HG03439 (cell line): ENCODE measurements around the gene HNRNPH3.

Experiments used
- ATAC-seq: cut with Tn5 transposase; IDR thresholded peaks from one replicate; pipeline ENCODE4 v1.9.1; 2021; ENCODE audit warnings: mild to moderate bottlenecking, moderate library complexity; ENCODE audit not compliant: unreplicated experiment

The HNRNPH3 gene

DNA sequence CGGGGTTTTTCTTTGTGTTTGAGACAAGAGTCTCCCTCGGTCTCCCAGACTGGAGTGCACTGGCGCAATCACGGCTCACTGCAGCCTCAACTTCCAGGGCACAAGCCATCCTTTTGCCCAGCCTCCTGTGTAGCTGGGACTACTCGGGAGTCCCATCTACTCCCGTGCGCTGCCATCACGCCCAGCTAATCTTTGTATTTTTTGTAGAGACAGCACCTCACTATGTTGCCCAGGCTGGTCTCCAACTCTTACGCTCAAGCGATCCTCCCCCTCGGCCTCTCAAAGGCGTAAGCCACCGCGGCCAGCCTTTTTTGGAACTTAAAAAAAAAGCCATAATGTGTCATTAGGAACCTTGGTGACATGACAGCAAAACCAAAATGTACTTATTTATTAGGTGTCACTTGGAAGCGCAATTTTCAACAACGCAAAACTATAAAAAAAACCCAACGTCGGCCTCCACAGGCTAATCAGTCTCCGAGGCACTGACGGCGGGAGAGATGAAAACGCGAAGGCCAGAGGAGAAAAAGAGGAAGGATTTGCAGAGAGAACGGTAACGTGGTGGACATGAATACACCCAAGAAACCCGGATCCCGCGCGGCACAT lies 911 bp upstream of the HNRNPH3 start:
- no peak for ATAC-seq

DNA sequence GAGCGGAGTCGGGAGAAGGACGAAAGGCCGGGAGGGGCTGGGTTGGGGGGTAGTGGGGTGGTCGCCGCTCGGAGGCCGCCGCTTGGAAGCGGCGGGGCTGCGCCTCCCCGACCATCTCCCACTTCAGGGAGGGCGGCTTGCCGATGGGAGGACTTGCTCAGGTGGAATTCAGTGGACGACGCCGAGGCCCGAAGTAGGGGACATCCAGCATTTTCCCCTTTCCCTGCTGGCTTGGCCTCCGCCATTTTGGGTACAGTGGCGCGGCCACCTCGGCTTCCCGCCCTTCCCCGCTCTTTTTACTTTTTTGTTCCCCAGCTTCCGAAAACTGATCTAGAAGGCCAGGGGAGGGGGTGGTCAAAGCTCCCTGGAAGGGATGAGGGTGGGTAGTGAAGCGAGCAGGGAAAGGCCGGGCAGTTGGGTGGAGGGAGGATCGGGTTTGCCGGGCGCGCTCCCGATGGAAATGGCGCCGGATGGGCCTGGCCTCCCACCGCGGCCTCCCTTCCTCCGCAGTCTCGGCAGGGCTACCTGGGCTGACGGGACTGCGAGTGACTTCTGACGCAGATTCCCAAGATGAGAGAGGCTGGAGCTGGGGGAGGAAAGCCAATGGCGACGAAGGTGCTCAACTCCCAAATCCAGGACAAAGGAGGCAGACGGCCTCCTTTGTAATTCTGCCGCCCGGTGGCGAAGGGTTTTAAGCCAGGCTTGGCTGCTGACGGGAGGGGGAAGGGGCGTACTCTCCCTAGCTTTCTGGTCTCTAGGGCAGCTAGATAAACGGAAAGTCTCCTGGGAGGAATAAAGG lies 594 bp downstream of the HNRNPH3 start, which contains the start of gene PBLD:
TSS of gene PBLD (minus strand) at position 670 of the 799 bp plus-strand sequence. CDS start 26,084 bp downstream, outside the sequence.
- peak; percentile 19 for ATAC-seq

DNA sequence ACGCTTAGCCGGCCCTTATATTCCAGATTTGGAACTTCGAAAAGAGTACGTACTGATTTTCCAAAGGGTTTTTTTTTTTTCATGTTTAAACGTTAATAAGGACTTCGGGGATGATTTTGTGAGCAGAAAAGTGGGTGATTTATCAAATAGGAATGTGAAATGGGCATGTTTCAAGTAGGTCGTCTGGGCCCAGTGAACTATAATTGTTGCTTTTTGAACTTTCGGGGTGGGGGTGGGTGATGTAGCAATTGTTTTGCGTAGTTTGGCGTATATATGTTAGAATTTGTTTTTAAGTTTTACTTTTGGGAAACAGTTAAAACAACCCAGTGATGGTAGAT lies 1.2 kb downstream of the HNRNPH3 start:
- ATAC-seq, result no peak

DNA sequence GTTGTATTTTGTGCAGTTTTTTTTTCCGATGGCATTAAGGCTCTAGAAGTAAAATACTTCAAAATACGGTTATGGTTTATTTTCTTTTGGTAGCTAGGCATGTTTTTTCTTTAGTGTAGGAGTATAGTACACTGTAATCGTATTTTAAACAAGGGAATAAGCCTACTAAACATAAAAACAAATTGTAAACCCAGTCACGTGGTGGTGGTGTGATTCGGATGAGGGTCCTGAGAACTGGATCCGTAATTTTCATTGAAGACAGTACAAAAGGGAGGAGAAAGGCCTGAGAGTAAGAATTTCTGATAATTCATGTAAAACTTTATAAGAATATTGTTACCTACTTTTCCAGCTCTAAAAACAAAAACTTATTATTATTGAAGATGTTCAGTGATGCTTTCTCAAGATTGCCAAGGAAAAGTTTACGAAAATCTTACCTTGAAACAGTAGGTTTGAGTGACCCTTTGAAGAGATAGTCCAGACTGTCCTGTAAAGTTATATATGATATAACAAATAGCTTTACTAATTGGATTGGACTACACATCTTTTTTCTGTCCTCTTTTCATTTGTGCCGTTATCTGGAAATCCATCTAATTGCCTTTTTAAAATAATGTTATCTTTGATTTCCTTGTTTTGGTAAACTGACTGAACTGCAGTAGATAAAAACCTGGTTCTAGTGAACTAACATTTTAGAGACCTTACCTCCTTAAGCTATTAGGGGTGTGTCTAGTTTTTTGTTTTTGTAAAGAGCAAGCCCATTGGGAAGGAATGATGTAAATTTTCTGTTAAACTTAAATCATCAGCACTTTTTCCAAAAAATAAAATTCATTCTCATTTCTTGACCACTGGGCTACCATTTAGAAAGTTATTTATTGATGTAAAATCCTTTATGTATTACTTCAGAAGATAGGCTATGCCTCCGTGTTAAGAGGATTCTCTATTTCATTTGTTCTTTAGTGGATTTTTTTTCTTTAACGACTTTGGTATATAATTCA lies 1.9 kb downstream of the HNRNPH3 start:
- ATAC-seq, result no peak

DNA sequence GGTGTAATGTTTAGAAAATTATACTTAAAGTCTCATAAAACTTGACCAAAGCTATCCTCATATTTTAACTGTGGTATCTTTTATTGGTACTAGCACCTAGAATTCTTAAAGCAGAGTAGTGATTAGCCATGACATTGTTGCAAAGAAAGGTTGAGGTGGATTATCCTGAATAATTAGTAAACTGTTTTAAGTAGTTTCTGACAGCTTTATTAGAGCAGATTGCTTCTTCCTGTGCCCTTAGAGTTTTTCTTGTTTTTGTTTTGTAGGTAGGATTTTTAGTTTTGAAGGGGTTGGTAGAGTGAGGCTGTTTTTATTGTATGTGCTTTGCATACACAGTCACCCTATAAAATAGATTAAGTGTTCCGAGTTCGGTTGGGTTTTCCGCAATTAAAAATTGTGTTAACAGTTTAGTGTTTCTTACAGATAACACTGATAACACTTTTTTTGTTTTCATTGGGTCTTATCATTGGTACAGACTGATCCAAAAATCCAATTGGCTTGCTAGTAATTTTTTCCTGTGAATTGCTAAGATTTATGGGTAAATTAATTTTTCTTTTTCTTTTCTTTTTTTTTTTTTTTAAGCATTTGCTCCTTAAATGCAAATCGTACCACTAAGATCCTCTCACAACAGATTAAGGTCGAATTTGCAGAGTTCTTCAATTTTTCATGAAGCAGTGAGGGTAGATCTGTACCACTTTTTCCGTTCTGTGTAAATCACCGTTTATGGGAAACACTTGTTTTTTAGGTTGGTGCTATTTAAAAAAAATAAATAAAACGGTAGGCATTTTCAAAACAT lies 3.0 kb downstream of the HNRNPH3 start:
- no peak for ATAC-seq

DNA sequence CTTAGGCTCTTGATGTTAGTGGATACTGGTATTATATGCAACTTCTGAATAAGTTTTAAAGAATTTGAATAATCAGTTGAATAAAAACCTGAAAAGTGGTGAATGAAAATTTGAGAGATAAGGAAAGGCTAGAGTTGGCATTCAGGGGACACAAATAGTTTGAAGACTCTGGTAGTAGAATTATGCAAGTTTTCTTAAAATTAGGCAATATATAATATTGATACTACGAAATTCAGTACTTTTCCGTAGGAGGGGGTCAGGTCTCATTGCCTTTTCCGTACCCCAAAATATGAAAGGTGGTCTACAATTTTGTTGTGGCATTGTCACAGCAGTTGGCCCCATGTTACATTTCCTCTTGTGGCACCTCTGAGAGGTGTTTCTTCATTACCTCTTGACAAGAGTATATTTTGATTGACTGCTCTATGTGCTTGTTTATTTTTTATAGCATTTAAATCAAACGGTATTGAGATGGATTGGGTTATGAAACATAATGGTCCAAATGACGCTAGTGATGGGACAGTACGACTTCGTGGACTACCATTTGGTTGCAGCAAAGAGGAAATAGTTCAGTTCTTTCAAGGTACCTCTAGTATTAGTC lies 5.0 kb downstream of the HNRNPH3 start:
- ATAC-seq, result no peak

DNA sequence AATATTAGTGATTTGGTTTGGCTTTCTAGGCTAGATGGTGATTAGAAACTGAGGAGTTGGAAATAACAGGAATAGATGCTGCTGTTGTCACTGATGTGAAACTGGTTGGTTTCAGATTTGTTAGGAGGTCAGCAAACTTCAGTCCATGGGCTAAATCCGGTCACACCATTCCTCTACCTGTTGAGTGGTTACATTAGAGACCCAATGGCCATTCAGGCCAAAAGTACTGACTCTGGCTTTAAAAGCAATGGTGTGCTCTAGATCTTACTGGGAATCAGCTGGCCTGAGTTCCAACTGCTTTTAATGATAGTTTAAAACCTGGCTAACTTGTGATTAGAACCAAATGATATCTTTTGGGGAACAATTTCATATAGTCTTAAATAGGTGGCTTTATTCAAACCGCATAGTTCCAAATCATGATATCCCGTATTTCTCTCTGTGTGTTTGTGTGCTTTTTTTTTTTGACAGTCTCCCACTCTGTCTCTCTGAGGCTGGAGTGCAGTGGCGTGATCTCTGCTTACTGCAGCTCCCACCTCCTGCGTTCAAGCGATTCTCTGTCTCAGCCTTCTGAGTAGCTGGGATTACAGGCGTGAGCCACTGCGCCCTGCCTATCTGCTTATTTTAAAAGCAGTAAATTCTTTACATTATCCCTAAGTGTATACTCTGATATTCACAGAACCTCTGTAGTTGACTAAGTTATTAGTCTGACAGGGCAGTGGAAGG lies 8.7 kb downstream of the HNRNPH3 start:
- ATAC-seq, result no peak

DNA sequence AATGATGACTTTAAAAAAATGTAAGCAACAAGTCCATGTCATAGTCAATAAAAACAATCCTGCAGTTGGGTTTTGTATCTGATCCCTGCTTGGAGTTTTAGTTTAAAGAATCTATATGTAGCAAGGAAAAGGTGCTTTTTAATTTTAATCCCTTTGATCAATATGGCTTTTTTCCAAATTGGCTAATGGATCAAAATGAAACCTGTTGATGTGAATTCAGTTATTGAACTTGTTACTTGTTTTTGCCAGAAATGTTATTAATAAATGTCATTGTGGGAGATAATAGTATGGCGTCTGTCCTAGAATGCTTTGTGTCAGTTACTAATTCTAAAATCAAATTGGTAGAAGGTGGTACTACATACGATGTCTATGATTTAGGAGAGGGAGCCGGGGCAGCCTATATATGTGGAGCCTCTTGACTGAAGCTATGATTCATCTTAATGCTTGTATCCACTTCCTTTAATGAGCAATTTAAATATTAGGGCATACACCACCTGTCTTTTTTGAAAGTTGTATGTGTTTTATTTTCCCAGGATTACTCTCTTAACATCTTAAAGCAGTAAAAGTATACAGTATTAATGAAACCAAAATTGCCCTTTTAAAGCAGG lies 11.1 kb downstream of the HNRNPH3 start:
- ATAC-seq, result no peak

DNA sequence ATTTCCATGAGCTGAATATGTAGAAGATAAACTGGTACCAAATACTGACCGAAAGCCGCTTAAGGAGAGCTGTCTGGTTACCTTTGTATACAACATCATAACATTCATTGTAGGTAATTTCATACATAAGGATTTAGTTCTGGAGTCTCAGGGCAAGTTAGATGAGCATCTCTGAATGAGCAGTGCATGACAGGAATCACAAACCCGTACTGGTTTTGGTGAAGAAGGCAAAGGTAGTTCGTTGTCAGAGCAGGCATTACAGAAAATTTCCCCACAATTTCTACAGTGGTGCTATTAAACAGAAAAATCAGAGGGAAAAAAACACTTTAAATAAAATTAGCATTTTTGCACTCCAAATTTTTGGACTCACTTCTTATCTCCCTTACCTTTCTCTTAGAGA lies 13.8 kb downstream of the HNRNPH3 start:
- ATAC-seq, result no peak

DNA sequence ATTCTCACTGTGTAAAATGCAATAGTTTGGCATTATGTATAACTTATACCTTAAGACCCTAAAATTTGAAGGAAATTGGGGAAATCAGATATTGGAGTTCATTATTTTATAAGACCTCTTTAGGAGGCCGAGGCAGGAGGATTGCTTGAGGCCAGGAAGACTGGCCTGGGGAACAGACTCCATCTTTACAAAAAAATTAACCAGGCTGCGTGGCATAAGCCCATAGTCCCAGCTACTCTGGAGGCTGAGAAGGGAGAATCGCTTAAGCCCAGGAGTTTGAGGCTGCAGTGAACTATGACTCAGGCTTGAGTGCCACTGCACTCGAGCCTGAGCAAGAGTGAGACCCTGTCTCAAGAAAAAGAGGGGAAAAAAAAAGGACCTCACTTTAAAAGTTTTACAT lies 14.9 kb downstream of the HNRNPH3 start:
- ATAC-seq, result no peak

DNA sequence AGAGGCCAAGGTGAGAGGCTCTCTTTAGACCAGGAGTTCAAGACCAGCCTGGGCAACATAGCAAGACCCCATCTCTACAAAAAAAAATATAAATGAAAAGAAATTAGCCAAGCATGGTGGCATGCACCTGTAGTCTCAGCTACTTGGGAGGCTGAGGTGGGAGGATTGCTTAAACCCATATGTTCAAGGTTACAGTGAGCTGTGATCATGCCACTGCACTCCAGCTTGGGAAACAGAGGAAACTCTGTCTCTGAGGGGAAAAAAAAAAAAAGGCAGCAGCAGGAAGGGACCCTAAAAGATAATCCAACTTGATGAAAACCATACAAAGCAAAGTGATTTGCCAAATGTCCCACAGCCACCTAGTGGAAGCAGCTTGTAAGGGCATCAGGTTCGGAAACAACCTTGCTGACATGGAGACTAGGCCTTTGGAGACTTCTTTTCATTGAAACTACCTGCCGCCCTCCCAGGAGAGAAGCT lies 16.4 kb downstream of the HNRNPH3 start:
- ATAC-seq, result peak; percentile 44

DNA sequence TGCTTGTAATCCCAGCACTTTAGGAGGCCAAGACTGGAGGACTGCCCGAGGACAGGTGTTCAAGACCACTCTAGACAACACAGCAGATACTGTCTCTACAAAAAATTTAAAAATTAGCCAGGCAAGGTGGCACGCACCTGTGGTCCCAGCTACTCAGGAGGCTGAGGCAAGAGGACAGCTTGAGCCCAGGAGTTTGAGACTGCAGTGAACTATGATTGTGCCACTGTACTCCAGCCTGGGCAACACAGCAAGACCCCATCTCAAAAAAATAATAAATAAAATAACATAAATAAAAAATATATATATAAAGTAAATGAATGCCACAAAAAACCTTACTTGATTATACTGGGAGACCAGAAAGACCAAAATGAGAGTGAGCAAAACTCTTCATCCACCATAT lies 21.7 kb downstream of the HNRNPH3 start:
- no peak for ATAC-seq

DNA sequence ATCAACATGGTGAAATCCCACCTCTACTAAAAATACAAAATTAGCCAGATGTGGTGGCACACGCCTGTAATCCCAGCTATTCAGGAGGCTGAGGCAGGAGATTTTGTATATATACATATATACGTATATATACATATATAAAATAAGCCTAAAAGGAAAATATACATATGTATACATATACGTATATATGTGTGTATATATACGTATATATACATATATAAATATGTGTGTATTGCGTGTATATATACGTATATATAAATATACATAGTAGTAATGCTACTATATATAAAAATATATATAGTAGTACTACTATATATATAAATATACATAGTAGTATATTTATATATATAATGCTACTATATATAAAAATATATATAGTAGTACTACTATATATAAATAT lies 27.3 kb downstream of the HNRNPH3 start:
- no peak for ATAC-seq

DNA sequence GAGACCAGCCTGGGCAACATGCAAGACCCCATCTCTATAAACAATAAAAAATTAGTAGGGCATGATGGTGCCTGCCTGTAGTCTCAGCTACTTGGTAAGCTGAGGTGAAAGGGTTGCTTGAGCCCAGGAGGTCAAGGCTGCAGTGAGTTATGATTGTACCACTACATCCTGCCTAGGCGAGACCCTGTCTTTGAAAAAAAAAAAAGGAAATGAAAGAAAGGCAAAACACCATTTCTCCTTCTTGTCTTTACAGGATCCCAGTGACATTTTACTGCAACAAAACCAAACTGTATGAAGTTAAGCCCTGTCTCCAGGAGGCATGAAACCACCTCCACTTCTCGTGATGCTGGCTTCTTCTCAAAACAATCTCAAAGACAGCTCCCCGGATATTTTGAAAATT lies 30.7 kb downstream of the HNRNPH3 start:
- no peak for ATAC-seq

DNA sequence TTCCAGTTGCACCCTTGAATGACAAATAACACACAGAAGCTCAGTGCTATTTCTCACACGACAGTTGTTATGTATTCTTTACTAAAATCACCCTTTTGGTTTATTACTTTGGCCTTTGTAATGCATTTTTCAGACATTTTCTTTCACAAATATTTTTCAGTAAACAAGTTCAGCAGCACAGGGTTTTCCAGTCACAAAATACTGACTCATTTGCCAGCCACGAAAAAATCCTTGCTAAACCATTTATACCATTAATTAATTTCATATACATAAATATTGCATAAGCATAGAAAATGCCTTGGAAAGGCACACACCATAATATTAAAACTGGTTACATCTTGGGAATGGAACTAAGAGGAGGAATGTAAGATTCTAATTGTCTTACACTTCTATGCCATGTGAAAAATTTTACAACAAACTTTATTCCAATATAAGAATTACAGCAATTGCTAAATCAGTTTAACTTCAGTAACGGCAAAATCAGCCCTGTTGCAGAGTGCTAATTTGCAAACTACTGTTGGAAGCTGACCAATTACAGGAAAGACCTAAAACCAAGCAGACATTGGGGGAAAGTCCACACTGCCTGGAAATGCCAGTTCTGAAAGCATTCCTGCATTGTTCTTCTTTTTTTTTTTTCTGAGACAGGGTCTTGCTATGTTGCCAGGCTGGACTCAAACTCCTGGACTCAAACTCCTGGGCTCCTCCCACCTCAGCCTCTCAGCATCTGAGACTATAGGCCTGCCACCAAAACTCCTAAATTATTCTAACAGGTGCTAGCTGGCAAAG lies 32.4 kb downstream of the HNRNPH3 start:
- no peak for ATAC-seq

DNA sequence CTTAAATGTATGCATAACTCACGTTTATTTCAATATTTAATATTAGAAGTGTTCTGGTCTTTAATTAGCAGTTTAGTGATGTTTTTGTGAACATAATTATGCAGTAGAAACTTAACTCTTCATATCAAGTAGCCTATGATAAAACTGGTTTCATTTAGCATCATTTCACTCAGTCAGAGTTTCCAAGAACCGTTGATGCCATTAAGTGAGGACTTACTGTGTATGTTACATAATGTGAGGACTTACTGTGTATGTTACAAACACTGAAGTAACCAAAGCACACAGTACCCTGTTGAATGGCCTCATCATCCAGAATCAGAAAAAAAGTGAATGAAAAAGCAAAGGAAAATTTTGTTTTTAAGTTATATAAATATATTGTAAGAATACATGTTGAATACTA lies 33.7 kb downstream of the HNRNPH3 start:
- no peak for ATAC-seq

DNA sequence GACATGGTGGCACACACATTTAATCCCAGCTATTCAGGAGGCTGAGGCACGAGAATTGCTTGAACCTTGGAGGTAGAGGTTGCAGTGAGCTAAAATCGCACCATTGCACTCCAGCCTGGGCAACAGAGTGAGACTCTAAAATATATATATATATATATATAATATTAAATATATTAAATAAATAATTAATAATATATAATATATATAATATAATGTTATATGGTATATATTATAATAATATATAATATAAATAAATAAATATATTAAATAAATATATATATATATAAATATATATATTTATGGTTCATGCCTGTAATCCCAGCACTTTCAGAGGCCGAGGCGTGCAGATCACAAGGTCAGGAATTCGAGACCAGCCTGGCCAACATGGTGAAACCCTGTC lies 34.7 kb downstream of the HNRNPH3 start:
- no peak for ATAC-seq

DNA sequence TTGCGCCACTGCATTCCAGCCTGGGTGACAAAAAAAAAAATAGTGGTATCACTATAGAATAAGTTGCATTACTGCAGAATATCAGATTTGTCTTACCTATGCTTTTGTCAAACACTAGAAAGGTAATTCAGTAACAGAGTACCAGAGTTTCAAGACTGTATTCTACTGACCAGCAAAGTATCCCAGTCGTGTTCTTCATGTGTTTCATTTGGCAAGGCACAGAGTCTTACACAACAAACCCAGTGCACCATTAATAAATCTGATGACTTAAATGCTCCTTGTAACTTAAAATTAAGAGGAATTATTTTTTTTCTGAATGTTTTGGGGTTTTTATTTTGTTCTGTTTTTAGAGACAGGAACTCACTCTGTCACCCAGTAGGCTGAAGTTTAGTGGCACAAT lies 35.3 kb downstream of the HNRNPH3 start:
- no peak for ATAC-seq
